ENCODE measurements around the gene CFAP161.

The CFAP161 gene

DNA sequence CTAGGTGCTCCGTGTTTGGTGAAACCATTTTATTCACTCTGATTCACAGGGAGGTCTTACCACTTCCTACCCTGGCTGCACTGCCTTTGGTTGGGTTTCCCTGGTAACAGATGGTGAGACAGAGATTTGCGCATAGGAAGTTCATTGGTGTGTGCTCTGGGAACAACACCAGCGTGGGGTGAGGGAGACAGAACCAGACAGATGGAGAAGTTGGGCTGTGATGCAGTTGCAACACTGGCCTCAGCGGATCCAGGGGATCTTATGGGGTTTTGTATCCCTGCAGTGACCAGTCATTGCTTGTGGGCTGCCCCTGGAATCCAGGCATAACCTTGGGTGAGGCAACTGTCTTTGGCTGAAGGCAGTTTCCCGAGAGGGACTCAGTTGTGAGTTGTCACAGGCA is 50.1 kb downstream of the CFAP161 start:
- H3K79me2 ChIP-seq (ENCODE audit: insufficient read depth, low read length): no peaks in the 10 kb centered on the region
- no peak overlapping the region for H3K4me2 ChIP-seq (ENCODE audit: low read length)
- no peak overlapping the region for H2AFZ ChIP-seq (ENCODE audit: low read length)
- no peaks in the 10 kb centered on the region for H4K20me1 ChIP-seq (ENCODE audit: insufficient read depth, low read length)
- no peaks in the 10 kb centered on the region for H3K27me3 ChIP-seq (ENCODE audit: insufficient read depth, low read length)
- no peaks in the 10 kb centered on the region for H3F3A ChIP-seq (ENCODE audit: insufficient read depth, low read length)
- H3K36me3 ChIP-seq (ENCODE audit: insufficient read depth, low read length): no peaks in the 10 kb centered on the region
- H3K9me2 ChIP-seq (ENCODE audit: low read depth, low read length): no peaks in the 10 kb centered on the region
- H3K9ac ChIP-seq (ENCODE audit: low read length): no peak overlapping the region
- no peak overlapping the region for H3K4me3 ChIP-seq (ENCODE audit: low read depth, low read length, poor library complexity, severe bottlenecking)
- H3K27ac ChIP-seq (ENCODE audit: low read depth, low read length, poor library complexity, severe bottlenecking): no peak overlapping the region
- H3K9me3 ChIP-seq (ENCODE audit: low read length): no peaks in the 10 kb centered on the region
- TF ChIP-seq, protein P1, sequence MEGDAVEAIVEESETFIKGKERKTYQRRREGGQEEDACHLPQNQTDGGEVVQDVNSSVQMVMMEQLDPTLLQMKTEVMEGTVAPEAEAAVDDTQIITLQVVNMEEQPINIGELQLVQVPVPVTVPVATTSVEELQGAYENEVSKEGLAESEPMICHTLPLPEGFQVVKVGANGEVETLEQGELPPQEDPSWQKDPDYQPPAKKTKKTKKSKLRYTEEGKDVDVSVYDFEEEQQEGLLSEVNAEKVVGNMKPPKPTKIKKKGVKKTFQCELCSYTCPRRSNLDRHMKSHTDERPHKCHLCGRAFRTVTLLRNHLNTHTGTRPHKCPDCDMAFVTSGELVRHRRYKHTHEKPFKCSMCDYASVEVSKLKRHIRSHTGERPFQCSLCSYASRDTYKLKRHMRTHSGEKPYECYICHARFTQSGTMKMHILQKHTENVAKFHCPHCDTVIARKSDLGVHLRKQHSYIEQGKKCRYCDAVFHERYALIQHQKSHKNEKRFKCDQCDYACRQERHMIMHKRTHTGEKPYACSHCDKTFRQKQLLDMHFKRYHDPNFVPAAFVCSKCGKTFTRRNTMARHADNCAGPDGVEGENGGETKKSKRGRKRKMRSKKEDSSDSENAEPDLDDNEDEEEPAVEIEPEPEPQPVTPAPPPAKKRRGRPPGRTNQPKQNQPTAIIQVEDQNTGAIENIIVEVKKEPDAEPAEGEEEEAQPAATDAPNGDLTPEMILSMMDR (IDR thresholded peaks at IDR 0.05; ENCODE audit: low read length): no peak
- TF ChIP-seq EZH2 (IDR thresholded peaks at IDR 0.05; ENCODE audit: borderline replicate concordance, low read length): no peak
- H3K4me1 ChIP-seq (ENCODE audit: insufficient read depth, low read length, severe bottlenecking): no peaks in the 10 kb centered on the region

DNA sequence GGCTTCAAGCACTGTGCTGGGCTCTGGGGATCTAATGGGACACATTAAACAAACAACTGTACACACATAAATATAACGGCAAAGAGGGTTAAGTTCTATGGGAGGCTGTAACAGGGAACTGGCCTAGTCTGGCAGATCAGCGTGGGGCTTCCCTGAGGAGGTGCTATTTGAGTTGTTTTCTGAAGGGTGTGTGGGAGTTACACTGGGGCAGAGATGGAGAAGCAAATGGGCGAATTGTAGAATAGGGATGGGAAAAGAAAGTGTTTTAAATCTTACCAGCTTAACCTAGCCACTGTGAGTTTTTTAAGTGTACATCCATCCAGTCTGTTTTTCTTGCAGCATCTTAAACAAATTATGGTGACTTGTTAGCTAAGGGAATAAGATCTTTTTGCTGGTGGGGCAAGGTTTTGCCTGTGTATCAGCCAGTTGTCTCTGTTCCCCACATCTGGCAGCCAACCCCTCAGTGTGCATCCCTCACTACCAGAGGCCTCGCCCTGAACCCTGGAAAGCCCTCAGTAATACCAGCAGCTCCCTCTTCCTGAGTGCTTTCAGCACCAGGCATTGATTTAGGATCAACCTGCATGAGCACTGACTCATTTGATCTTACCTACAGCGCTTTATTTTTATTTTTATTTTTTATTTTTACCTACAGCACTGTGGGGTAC is 51.7 kb downstream of the CFAP161 start:
- H3F3A ChIP-seq (ENCODE audit: insufficient read depth, low read length): no peaks in the 10 kb centered on the region
- no peaks in the 10 kb centered on the region for H3K9me2 ChIP-seq (ENCODE audit: low read depth, low read length)
- TF ChIP-seq, protein P1 (IDR thresholded peaks at IDR 0.05; ENCODE audit: low read length): no peak
- H3K4me1 ChIP-seq (ENCODE audit: insufficient read depth, low read length, severe bottlenecking): no peaks in the 10 kb centered on the region
- no peaks in the 10 kb centered on the region for H3K36me3 ChIP-seq (ENCODE audit: insufficient read depth, low read length)
- no peak overlapping the region for H3K9ac ChIP-seq (ENCODE audit: low read length)
- no peaks in the 10 kb centered on the region for H3K9me3 ChIP-seq (ENCODE audit: low read length)
- H3K27me3 ChIP-seq (ENCODE audit: insufficient read depth, low read length): no peaks in the 10 kb centered on the region
- no peak overlapping the region for H2AFZ ChIP-seq (ENCODE audit: low read length)
- no peak overlapping the region for H3K4me2 ChIP-seq (ENCODE audit: low read length)
- no peak overlapping the region for H3K4me3 ChIP-seq (ENCODE audit: low read depth, low read length, poor library complexity, severe bottlenecking)
- no peak overlapping the region for H3K27ac ChIP-seq (ENCODE audit: low read depth, low read length, poor library complexity, severe bottlenecking)
- no peaks in the 10 kb centered on the region for H3K79me2 ChIP-seq (ENCODE audit: insufficient read depth, low read length)
- no peaks in the 10 kb centered on the region for H4K20me1 ChIP-seq (ENCODE audit: insufficient read depth, low read length)

DNA sequence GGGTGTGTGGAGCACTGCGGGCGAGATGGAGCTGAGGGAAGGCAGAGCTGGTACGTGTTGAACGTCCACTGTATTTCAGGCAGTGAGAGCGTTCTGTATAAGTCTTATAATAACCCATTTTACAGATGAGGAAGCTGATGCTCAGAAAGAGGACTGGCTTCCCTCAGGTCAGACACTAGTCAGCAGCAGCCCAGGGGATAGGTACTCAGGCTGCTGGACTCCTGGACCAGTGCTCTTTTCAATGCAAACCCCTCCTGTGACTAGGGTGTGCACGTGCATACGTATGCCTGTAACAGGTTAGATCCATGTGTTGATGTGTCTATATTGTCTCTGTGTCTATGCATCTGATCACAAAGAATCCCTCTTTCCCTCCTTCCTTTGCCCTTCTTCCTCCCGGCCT is 54.3 kb downstream of the CFAP161 start:
- no peak for TF ChIP-seq EZH2 (IDR thresholded peaks at IDR 0.05; ENCODE audit: borderline replicate concordance, low read length)
- TF ChIP-seq, protein P1 (IDR thresholded peaks at IDR 0.05; ENCODE audit: low read length): no peak
- H3K9me3 ChIP-seq (ENCODE audit: low read length): no peaks in the 10 kb centered on the region
- no peaks in the 10 kb centered on the region for H3K27me3 ChIP-seq (ENCODE audit: insufficient read depth, low read length)
- H3K9ac ChIP-seq (ENCODE audit: low read length): no peak overlapping the region
- no peaks in the 10 kb centered on the region for H3K9me2 ChIP-seq (ENCODE audit: low read depth, low read length)
- H3K4me2 ChIP-seq (ENCODE audit: low read length): no peak overlapping the region
- no peak overlapping the region for H3K4me3 ChIP-seq (ENCODE audit: low read depth, low read length, poor library complexity, severe bottlenecking)
- H3K27ac ChIP-seq (ENCODE audit: low read depth, low read length, poor library complexity, severe bottlenecking): no peak overlapping the region
- no peak overlapping the region for H2AFZ ChIP-seq (ENCODE audit: low read length)
- no peaks in the 10 kb centered on the region for H3F3A ChIP-seq (ENCODE audit: insufficient read depth, low read length)
- H3K4me1 ChIP-seq (ENCODE audit: insufficient read depth, low read length, severe bottlenecking): no peaks in the 10 kb centered on the region
- H4K20me1 ChIP-seq (ENCODE audit: insufficient read depth, low read length): no peaks in the 10 kb centered on the region
- no peaks in the 10 kb centered on the region for H3K36me3 ChIP-seq (ENCODE audit: insufficient read depth, low read length)
- H3K79me2 ChIP-seq (ENCODE audit: insufficient read depth, low read length): no peaks in the 10 kb centered on the region

All from OCI-LY1 (cell line).